Liver (tissue), 9 donors: ENCODE results near the gene RFPL1. TPM values are rescaled to one million over a fixed set of nuclear protein-coding genes. Genes with fewer than 3 reads are reported as not detected.

Experiments
- DNase-seq: peaks from one replicate; pipeline ENCODE4 v3.0.0-alpha.2; 2017; ENCODE audit warnings: low spot score
- H3K27ac ChIP-seq, 2 donors: one replicate each; pipeline ENCODE4 v1.7.0; 2013; ENCODE audit warnings: inconsistent platforms in 2 of 2, low read length in 2 of 2, control low read depth in 1 of 2, low read depth in 1 of 2, mild to moderate bottlenecking in 1 of 2
- H3K27me3 ChIP-seq, 4 donors: one replicate each; pipeline versions ENCODE4 v1.6.1 to v1.7.0; 2013; ENCODE audit warnings: low read length in 3 of 4, inconsistent platforms in 1 of 4, mild to moderate bottlenecking in 1 of 4, moderate library complexity in 1 of 4; ENCODE audit not compliant: control insufficient read depth in 4 of 4, insufficient read depth in 4 of 4
- H3K36me3 ChIP-seq, 4 donors: one replicate each; pipeline versions ENCODE4 v1.6.1 to v1.7.0; 2013; ENCODE audit warnings: low read length in 3 of 4, mild to moderate bottlenecking in 3 of 4, low read depth in 1 of 4, moderate library complexity in 1 of 4; ENCODE audit not compliant: control insufficient read depth in 4 of 4, insufficient read depth in 3 of 4
- H3K4me1 ChIP-seq, 4 donors: one replicate each; pipeline versions ENCODE4 v1.6.1 to v1.7.0; 2013; ENCODE audit warnings: low read length in 3 of 4, mild to moderate bottlenecking in 3 of 4, moderate library complexity in 1 of 4; ENCODE audit not compliant: control insufficient read depth in 4 of 4, insufficient read depth in 4 of 4
- H3K4me3 ChIP-seq, 3 donors: one replicate each; pipeline versions ENCODE4 v1.6.1 to v1.7.0; 2013; ENCODE audit warnings: low read length in 3 of 3, control low read depth in 1 of 3, low read depth in 1 of 3, mild to moderate bottlenecking in 1 of 3
- H3K9ac ChIP-seq, 2 donors: one replicate each; pipeline ENCODE4 v1.7.0; 2013; ENCODE audit warnings: low read length in 2 of 2, mild to moderate bottlenecking in 2 of 2, moderate library complexity in 2 of 2, control low read depth in 1 of 2, low read depth in 1 of 2
- H3K9me3 ChIP-seq, 4 donors: one replicate each; pipeline versions ENCODE4 v1.6.1 to v1.7.0; 2013; ENCODE audit warnings: low read length in 3 of 4; ENCODE audit not compliant: control insufficient read depth in 4 of 4
- EGR1 ChIP-seq, 2 donors: IDR thresholded peaks; 2 replicates each; pipeline ENCODE4 v1.6.1; 2016 to 2018; ENCODE audit warnings: antibody characterized with exemption in 2 of 2, low read depth in 2 of 2
- FOXA1 ChIP-seq: IDR thresholded peaks from 2 replicates; pipeline ENCODE4 v1.6.1; 2016; ENCODE audit warnings: antibody characterized with exemption
- FOXA2 ChIP-seq: IDR thresholded peaks from 2 replicates; pipeline ENCODE4 v1.6.1; 2016; ENCODE audit warnings: antibody characterized with exemption
- HNF4A ChIP-seq, 2 donors: conservative IDR thresholded peaks; 2 replicates each; pipeline ENCODE4 v1.6.1; 2016; ENCODE audit warnings: antibody characterized with exemption in 2 of 2, mild to moderate bottlenecking in 2 of 2
- HNF4G ChIP-seq: IDR thresholded peaks from 2 replicates; pipeline ENCODE4 v1.6.1; 2016; ENCODE audit warnings: antibody characterized with exemption
- JUND ChIP-seq, 2 donors: IDR thresholded peaks; 2 replicates each; pipeline ENCODE4 v1.6.1; 2016; ENCODE audit warnings: antibody characterized with exemption in 2 of 2
- NR2F2 ChIP-seq: IDR thresholded peaks from 2 replicates; pipeline ENCODE4 v1.6.1; 2016; ENCODE audit warnings: antibody characterized with exemption
- RAD21 ChIP-seq, 2 donors: IDR thresholded peaks; 2 replicates each; pipeline ENCODE4 v1.6.1; 2016; ENCODE audit warnings: antibody characterized with exemption in 2 of 2, mild to moderate bottlenecking in 2 of 2
- RXRA ChIP-seq, 2 donors: IDR thresholded peaks; 2 replicates each; pipeline ENCODE4 v1.6.1; 2017 to 2018; ENCODE audit warnings: antibody characterized with exemption in 2 of 2, mild to moderate bottlenecking in 1 of 2
- SP1 ChIP-seq: IDR thresholded peaks from 2 replicates; pipeline ENCODE4 v1.6.1; 2018; ENCODE audit warnings: antibody characterized with exemption, mild to moderate bottlenecking
- TAF1 ChIP-seq: conservative IDR thresholded peaks from 2 replicates; pipeline ENCODE4 v1.6.1; 2016; ENCODE audit warnings: antibody characterized with exemption, mild to moderate bottlenecking
- YY1 ChIP-seq: IDR thresholded peaks from 2 replicates; pipeline ENCODE4 v1.6.1; 2016; ENCODE audit warnings: antibody characterized with exemption, mild to moderate bottlenecking
- WGBS: extraction: QIAGEN DNeasy Blood & Tissue Kit; methylation state at CpG from one replicate; pipeline ENCODE4 v1.1.7; 2013; 5-methylcytosine and 5-hydroxymethylcytosine counted together
- polyA plus RNA-seq, 2 donors: library from polyadenylated mRNA; stranded (reverse) in 1 of 2; unstranded in 1 of 2; fragments of 200-250 nt in 1 of 2; fragments of >200 nt in 1 of 2; fragmentation: Nextera tagmentation in 1 of 2; extraction: Ambion mirVana in 1 of 2; gene quantifications; one replicate each; pipeline versions ENCODE4 v1.2.1 to v1.2.3, GENCODE V29; 2013 to 2015
- total RNA-seq, 2 donors: library from RNA; depleted of rRNA; stranded (reverse); fragments of >200 nt; gene quantifications; one replicate each; pipeline ENCODE4 v1.2.3, GENCODE V29; 2014
- TF ChIP-seq, protein P1 (sequence below): IDR thresholded peaks from 2 replicates; pipeline ENCODE4 v1.6.1; 2016; ENCODE audit warnings: antibody characterized with exemption
- TF ChIP-seq, protein P2 (sequence below): IDR thresholded peaks from 2 replicates; pipeline ENCODE4 v1.6.1; 2016; ENCODE audit warnings: antibody characterized with exemption, mild to moderate bottlenecking
- TF ChIP-seq, protein P3 (sequence below): IDR thresholded peaks from 2 replicates; pipeline ENCODE4 v1.6.1; 2016; ENCODE audit warnings: antibody characterized with exemption
- donor health status: healthy.
- donor health status: healthy.
- donor health status: healthy.
- donor health status: healthy.
- donor health status: healthy.

RFPL1 gene
- total and polyA plus RNA-seq, 4 donors: 1.0 TPM; not detected in 2

DNA sequence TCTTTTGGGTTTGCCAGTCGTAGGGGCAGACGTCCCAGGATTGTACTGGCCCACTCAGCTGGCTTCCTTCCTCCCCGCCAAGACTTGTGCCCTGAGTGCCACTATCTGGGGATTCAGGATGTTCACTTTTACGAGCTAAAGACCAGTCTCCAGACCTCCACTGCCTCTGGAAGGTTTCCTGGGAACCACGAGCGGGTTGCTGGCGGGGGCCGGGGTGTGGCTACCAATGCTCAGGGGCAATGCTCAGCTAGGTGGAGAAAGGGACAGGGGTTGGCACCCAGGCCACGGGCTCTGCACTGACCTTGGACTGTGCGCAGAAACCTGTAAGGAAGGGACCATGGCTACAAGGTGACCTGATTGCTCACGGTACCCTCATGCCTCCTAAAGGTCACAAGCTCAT lies 43.9 kb downstream of the RFPL1 start:
- DNase-seq: no peak
- 81% methylated on average over 11 of the region's 11 CpGs for WGBS
- Histone ChIP-seq H3K36me3 (no peaks in the 10 kb centered on the region), H3K4me3 (no peak overlapping the region), H3K27ac (no peak overlapping the region), H3K27me3 (peaks cover 0 to 8% (median 3%) of the 10 kb centered on the region in 4 donors), H3K9me3 (peaks cover 0 to 2% (median 0%) of the 10 kb centered on the region in 4 donors), H3K4me1 (peaks cover 9 to 18% (median 13%) of the 10 kb centered on the region in 4 donors), H3K9ac (no peak overlapping the region)
- TF ChIP-seq, protein P1, sequence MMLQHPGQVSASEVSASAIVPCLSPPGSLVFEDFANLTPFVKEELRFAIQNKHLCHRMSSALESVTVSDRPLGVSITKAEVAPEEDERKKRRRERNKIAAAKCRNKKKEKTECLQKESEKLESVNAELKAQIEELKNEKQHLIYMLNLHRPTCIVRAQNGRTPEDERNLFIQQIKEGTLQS: no peak
- TF ChIP-seq, protein P2, sequence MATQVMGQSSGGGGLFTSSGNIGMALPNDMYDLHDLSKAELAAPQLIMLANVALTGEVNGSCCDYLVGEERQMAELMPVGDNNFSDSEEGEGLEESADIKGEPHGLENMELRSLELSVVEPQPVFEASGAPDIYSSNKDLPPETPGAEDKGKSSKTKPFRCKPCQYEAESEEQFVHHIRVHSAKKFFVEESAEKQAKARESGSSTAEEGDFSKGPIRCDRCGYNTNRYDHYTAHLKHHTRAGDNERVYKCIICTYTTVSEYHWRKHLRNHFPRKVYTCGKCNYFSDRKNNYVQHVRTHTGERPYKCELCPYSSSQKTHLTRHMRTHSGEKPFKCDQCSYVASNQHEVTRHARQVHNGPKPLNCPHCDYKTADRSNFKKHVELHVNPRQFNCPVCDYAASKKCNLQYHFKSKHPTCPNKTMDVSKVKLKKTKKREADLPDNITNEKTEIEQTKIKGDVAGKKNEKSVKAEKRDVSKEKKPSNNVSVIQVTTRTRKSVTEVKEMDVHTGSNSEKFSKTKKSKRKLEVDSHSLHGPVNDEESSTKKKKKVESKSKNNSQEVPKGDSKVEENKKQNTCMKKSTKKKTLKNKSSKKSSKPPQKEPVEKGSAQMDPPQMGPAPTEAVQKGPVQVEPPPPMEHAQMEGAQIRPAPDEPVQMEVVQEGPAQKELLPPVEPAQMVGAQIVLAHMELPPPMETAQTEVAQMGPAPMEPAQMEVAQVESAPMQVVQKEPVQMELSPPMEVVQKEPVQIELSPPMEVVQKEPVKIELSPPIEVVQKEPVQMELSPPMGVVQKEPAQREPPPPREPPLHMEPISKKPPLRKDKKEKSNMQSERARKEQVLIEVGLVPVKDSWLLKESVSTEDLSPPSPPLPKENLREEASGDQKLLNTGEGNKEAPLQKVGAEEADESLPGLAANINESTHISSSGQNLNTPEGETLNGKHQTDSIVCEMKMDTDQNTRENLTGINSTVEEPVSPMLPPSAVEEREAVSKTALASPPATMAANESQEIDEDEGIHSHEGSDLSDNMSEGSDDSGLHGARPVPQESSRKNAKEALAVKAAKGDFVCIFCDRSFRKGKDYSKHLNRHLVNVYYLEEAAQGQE: no peak
- TF ChIP-seq HNF4A (conservative IDR thresholded peaks at IDR 0.05) (no peak), YY1 (no peak), TAF1 (no peak), SP1 (no peak), RAD21 (IDR thresholded peaks at IDR 0.05) (no peak), HNF4G (no peak), EGR1 (IDR thresholded peaks at IDR 0.05; ENCODE audit: low read depth in 2 of 2) (no peak)

DNA sequence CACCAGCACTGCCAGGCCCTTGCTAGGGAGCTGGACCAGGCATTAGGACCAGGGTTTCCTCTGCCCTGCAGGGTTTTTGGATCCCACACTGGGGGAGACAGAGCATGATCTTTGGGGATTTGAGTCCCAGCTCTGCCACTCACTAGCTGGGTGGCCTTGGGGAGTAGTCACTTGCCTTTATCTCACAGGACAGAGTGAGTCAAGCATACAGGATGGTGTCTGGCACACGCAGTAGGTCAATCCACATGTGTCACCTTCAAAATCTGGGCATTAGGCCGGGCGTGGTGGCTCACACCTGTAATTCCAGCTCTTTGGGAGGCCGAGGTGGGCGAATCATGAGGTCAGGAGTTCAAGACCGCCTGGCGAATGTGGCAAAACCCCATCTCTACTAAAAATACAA lies 44.3 kb downstream of the RFPL1 start:
- no peak for DNase-seq
- H3K4me3 ChIP-seq: no peak overlapping the region
- peaks cover 0 to 2% (median 0%) of the 10 kb centered on the region in 4 donors for H3K9me3 ChIP-seq
- H3K27me3 ChIP-seq: peaks cover 0 to 8% (median 3%) of the 10 kb centered on the region in 4 donors
- TF ChIP-seq FOXA2 (no peak), FOXA1 (no peak), TAF1 (no peak), RXRA (IDR thresholded peaks at IDR 0.05) (no peak), RAD21 (IDR thresholded peaks at IDR 0.05) (no peak), EGR1 (IDR thresholded peaks at IDR 0.05; ENCODE audit: low read depth in 2 of 2) (no peak), NR2F2 (no peak), HNF4A (conservative IDR thresholded peaks at IDR 0.05) (no peak), JUND (IDR thresholded peaks at IDR 0.05) (no peak), SP1 (no peak)
- TF ChIP-seq, protein P1: no peak
- TF ChIP-seq, protein P2: no peak
- TF ChIP-seq, protein P3, sequence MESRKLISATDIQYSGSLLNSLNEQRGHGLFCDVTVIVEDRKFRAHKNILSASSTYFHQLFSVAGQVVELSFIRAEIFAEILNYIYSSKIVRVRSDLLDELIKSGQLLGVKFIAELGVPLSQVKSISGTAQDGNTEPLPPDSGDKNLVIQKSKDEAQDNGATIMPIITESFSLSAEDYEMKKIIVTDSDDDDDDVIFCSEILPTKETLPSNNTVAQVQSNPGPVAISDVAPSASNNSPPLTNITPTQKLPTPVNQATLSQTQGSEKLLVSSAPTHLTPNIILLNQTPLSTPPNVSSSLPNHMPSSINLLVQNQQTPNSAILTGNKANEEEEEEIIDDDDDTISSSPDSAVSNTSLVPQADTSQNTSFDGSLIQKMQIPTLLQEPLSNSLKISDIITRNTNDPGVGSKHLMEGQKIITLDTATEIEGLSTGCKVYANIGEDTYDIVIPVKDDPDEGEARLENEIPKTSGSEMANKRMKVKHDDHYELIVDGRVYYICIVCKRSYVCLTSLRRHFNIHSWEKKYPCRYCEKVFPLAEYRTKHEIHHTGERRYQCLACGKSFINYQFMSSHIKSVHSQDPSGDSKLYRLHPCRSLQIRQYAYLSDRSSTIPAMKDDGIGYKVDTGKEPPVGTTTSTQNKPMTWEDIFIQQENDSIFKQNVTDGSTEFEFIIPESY: no peak
- no peak overlapping the region for H3K9ac ChIP-seq
- no peak overlapping the region for H3K27ac ChIP-seq
- 90% methylated on average over 7 of the region's 7 CpGs for WGBS
- no peaks in the 10 kb centered on the region for H3K36me3 ChIP-seq
- H3K4me1 ChIP-seq: peaks cover 9 to 18% (median 13%) of the 10 kb centered on the region in 4 donors
